Gastroesophageal sphincter (tissue), 4 donors: ENCODE measurements around the gene ZFHX2. TPM values are rescaled to one million over a fixed set of nuclear protein-coding genes. Genes with fewer than 3 reads are reported as not detected.

Experiments used
- ATAC-seq: fragments of 150-250 bp; one replicate; pipeline ENCODE4 v1.9.1; 2016; ENCODE audit warnings: mild to moderate bottlenecking, moderate library complexity
- H3K27ac ChIP-seq, 4 donors: fragments of 200-600 bp; sonication (generic) in 3 of 4; 1 replicate in 3 of 4; 2 replicates in 1 of 4; pipeline ENCODE4 v1.5.1; 2016 to 2019
- H3K27me3 ChIP-seq: fragments of 200-600 bp; sonication (generic); one replicate; pipeline ENCODE4 v1.5.1; 2019
- H3K36me3 ChIP-seq, 2 donors: fragments of 200-600 bp; sonication (generic); one replicate each; pipeline ENCODE4 v1.5.1; 2019; ENCODE audit warnings: control low read depth in 1 of 2
- H3K4me1 ChIP-seq, 3 donors: fragments of 200-600 bp; sonication (generic); 1 replicate in 2 of 3; 2 replicates in 1 of 3; pipeline ENCODE4 v1.5.1; 2016 to 2019; ENCODE audit warnings: control low read depth in 2 of 3
- H3K4me3 ChIP-seq, 2 donors: fragments of 200-600 bp; sonication (generic); one replicate each; pipeline ENCODE4 v1.5.1; 2019; ENCODE audit warnings: mild to moderate bottlenecking in 1 of 2, moderate library complexity in 1 of 2
- H3K9me3 ChIP-seq, 3 donors: fragments of 200-600 bp; sonication (generic); one replicate each; pipeline ENCODE4 v1.5.1; 2017 to 2019; ENCODE audit warnings: control low read depth in 2 of 3
- CTCF ChIP-seq, 4 experiments: fragments of 200-600 bp in 2 of 4; fragments of 450-650 bp in 2 of 4; sonication (generic) in 1 of 4; IDR thresholded peaks; one replicate each; pipeline ENCODE4 v1.5.1; 2017 to 2019; ENCODE audit warnings: antibody characterized with exemption in 4 of 4, mild to moderate bottlenecking in 2 of 4, moderate library complexity in 2 of 4
- EP300 ChIP-seq: sonication (generic); formaldehyde crosslinking; IDR thresholded peaks from one replicate; pipeline ENCODE4 v1.6.1; 2017; ENCODE audit warnings: antibody characterized with exemption, mild to moderate bottlenecking
- POLR2A ChIP-seq, 2 donors: fragments of 450-650 bp; IDR thresholded peaks; one replicate each; pipeline ENCODE4 v1.6.1; 2017; ENCODE audit warnings: antibody characterized with exemption in 2 of 2, mild to moderate bottlenecking in 2 of 2, moderate library complexity in 1 of 2
- POLR2AphosphoS5 ChIP-seq: sonication (generic); formaldehyde crosslinking; IDR thresholded peaks from one replicate; pipeline ENCODE4 v1.6.1; 2017; ENCODE audit warnings: antibody characterized with exemption
- WGBS, 2 donors: methylation state at CpG; one replicate each; pipeline ENCODE4 v1.1.5; 2018; ENCODE audit warnings: low coverage in 1 of 2; 5-methylcytosine and 5-hydroxymethylcytosine counted together
- total RNA-seq, 4 donors: library from RNA; depleted of rRNA; stranded (reverse); fragments of >200 nt; gene quantifications; one replicate each; pipeline ENCODE4 v1.1.0, GENCODE V29; 2016

ZFHX2 gene
- total RNA-seq, 4 donors from 2014 or later = 0.13 to 2.5 (median 1.2) TPM

- Histone ChIP-seq H3K27me3 (no peaks in the 10 kb centered on the region), H3K9me3 (no peaks in the 10 kb centered on the region), H3K4me3 (no peak overlapping the region), H3K27ac (no peak overlapping the region), H3K36me3 (peaks cover 0 to 54% of the 10 kb centered on the region in 2 donors), H3K4me1 (peaks cover 0 to 40% (median 11%) of the 10 kb centered on the region in 3 donors)
- TF ChIP-seq POLR2A (IDR thresholded peaks at IDR 0.05) = no peak
- TF ChIP-seq POLR2AphosphoS5 = no peak
- no peak for TF ChIP-seq EP300
- no peak for TF ChIP-seq CTCF (IDR thresholded peaks at IDR 0.05)
- no peak for ATAC-seq
- 60% methylated on average over 1 of the region's 2 CpGs; no CpG with 5 or more reads in 1 of the 2 donors for WGBS, 2 donors
Observed at GRCh38 chr14:23561259-23561658, 9.7 kb upstream of the ZFHX2 start.

GRCh38 chr14:23559926-23560520, 8.5 kb upstream of the ZFHX2 start:
- Histone ChIP-seq H3K4me1 (peaks cover 0 to 45% (median 17%) of the 10 kb centered on the region in 3 donors), H3K4me3 (no peak overlapping the region), H3K9me3 (no peaks in the 10 kb centered on the region), H3K27ac (no peak overlapping the region), H3K27me3 (no peaks in the 10 kb centered on the region), H3K36me3 (peaks cover 0 to 54% of the 10 kb centered on the region in 2 donors)
- 71% methylated on average over 1 to 3 of the region's 3 CpGs for WGBS, 2 donors
- TF ChIP-seq CTCF (IDR thresholded peaks at IDR 0.05) (no peak), EP300 (no peak), POLR2A (IDR thresholded peaks at IDR 0.05) (no peak), POLR2AphosphoS5 (no peak)
- no peak for ATAC-seq

GRCh38 chr14:23559010-23559925, 7.7 kb upstream of the ZFHX2 start:
- H3K27ac ChIP-seq = peak overlapping the region in 1 of 4 donors; percentile 8
- H3K9me3 ChIP-seq = no peaks in the 10 kb centered on the region
- ATAC-seq = no peak
- peaks cover 0 to 48% (median 18%) of the 10 kb centered on the region in 3 donors for H3K4me1 ChIP-seq
- WGBS, 2 donors = 60 to 62% methylated on average over 6 to 11 of the region's 21 CpGs
- H3K4me3 ChIP-seq = no peak overlapping the region
- H3K27me3 ChIP-seq = no peaks in the 10 kb centered on the region
- TF ChIP-seq EP300 (no peak), CTCF (IDR thresholded peaks at IDR 0.05) (peak in 3 of 4 experiments; percentile 61 to 84 (median 62))
- H3K36me3 ChIP-seq = peaks cover 0 to 54% of the 10 kb centered on the region in 2 donors

- H3K4me1 ChIP-seq = peaks cover 0 to 47% (median 18%) of the 10 kb centered on the region in 3 donors
- H3K9me3 ChIP-seq = no peaks in the 10 kb centered on the region
- H3K27ac ChIP-seq = no peak overlapping the region
- peaks cover 0 to 51% of the 10 kb centered on the region in 2 donors for H3K36me3 ChIP-seq
- no peak for ATAC-seq
- no peaks in the 10 kb centered on the region for H3K27me3 ChIP-seq
- TF ChIP-seq POLR2AphosphoS5 (no peak), EP300 (no peak), POLR2A (IDR thresholded peaks at IDR 0.05) (no peak), CTCF (IDR thresholded peaks at IDR 0.05) (no peak)
- 76 to 82% methylated on average over 3 to 6 of the region's 10 CpGs for WGBS, 2 donors
- H3K4me3 ChIP-seq = no peak overlapping the region
Observed at GRCh38 chr14:23558346-23559009, 6.9 kb upstream of the ZFHX2 start.
